OCI-LY7 (cell line): ENCODE measurements around the gene FUT3.

ENCODE experiments used
- EZH2phosphoT487 ChIP-seq: fragments of 200-600 bp; sonication (generic); IDR thresholded peaks from 2 replicates; pipeline ENCODE4 v1.6.1; 2018; ENCODE audit warnings: low read depth, borderline replicate concordance, mild to moderate bottlenecking, mixed run types, antibody characterized with exemption, low read length, moderate library complexity, mixed read lengths
- TF ChIP-seq, protein P1 (sequence below): fragments of 200-600 bp; sonication (generic); conservative IDR thresholded peaks from 2 replicates; pipeline ENCODE4 v1.5.1; 2014; ENCODE audit warnings: mild to moderate bottlenecking, antibody characterized with exemption, low read length, moderate library complexity, mixed read lengths

DNA sequence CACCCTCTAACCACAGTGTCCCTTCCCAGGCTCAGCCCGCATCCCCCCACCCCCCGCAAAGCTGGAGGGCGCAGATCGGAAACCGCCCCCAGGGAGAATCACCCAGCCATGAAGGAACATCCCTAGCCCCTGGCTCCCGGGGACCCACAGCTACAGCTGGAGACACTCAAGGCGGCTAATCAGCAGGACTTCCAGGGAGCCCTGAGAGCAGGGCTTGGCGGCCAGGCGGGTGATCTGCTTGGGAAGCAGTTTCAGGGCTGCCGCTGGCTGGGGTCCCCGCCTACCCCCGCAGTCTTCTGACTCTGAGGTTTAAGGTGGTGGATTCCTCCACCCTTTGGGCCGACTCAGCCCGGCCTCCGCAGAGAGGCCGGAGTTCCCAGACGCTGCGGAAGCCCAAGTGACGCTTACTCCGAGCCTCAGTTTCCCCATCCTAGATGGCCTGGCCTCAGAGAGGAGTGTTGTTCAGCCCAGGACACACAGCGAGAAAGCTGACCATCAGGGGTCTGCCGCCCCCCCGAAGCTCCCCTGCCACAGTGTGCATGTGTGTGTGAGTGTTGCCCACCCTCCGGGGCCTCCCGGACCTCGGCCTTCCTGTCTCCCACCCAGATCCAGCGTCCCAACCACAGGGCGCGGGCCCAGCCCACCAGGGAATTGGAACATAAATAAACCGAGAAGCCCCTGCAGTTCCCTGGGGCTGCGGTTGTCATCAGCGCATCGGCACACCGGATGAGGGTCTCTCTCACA, 21.5 kb downstream of the FUT3 start:
- TF ChIP-seq, protein P1, sequence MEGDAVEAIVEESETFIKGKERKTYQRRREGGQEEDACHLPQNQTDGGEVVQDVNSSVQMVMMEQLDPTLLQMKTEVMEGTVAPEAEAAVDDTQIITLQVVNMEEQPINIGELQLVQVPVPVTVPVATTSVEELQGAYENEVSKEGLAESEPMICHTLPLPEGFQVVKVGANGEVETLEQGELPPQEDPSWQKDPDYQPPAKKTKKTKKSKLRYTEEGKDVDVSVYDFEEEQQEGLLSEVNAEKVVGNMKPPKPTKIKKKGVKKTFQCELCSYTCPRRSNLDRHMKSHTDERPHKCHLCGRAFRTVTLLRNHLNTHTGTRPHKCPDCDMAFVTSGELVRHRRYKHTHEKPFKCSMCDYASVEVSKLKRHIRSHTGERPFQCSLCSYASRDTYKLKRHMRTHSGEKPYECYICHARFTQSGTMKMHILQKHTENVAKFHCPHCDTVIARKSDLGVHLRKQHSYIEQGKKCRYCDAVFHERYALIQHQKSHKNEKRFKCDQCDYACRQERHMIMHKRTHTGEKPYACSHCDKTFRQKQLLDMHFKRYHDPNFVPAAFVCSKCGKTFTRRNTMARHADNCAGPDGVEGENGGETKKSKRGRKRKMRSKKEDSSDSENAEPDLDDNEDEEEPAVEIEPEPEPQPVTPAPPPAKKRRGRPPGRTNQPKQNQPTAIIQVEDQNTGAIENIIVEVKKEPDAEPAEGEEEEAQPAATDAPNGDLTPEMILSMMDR: no peak
- TF ChIP-seq EZH2phosphoT487: no peak
